DND-41 (cell line): ENCODE data around the gene LBHD2.

Source experiments
- EZH2 ChIP-seq: IDR thresholded peaks from 3 replicates; pipeline ENCODE4 v1.6.1; 2012; ENCODE audit warnings: borderline replicate concordance, low read depth, mild to moderate bottlenecking, moderate library complexity, low read length, inconsistent platforms; ENCODE audit not compliant: severe bottlenecking
- TF ChIP-seq, protein P1 (sequence below): IDR thresholded peaks from 2 replicates; pipeline ENCODE4 v1.5.1; 2012; ENCODE audit warnings: borderline replicate concordance, low read length, moderate library complexity, mild to moderate bottlenecking; ENCODE audit not compliant: poor library complexity, severe bottlenecking; ENCODE audit errors: extremely low read depth

DNA sequence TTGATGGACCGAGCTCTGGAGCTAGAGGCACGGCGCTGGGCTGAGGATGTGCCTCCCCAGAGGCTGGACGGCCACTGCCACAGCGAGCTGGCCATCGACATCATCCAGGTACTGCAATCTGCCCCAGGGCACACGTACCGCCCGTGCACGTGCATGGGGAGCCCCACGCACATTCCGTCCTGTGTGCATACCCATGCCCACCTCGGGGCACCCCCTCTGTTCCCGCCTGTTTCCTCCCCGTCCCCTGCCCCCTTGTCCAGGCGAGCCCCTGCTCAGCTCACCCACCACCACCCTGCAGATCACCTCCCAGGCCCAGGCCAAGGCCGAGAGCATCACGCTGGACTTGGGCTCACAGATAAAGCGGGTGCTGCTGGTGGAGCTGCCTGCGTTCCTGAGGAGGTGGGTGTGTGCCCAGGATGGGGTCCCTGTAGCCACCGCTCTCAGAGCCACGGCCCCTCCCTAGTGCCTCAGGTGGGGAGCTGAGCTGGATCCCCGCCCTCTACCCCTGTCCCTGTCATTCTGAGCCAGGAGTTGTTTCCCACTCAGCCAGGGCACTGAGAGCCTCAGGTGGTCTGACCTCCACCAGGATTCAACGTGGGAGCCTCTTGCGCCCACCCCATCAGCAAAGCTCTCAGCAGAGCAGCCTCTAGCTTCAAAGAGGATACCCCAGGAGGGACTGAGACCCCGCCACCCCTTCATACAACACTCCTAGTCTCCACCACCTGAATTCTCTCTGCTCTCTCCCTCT is 46.2 kb downstream of the LBHD2 start:
- no peak for TF ChIP-seq EZH2
- TF ChIP-seq, protein P1, sequence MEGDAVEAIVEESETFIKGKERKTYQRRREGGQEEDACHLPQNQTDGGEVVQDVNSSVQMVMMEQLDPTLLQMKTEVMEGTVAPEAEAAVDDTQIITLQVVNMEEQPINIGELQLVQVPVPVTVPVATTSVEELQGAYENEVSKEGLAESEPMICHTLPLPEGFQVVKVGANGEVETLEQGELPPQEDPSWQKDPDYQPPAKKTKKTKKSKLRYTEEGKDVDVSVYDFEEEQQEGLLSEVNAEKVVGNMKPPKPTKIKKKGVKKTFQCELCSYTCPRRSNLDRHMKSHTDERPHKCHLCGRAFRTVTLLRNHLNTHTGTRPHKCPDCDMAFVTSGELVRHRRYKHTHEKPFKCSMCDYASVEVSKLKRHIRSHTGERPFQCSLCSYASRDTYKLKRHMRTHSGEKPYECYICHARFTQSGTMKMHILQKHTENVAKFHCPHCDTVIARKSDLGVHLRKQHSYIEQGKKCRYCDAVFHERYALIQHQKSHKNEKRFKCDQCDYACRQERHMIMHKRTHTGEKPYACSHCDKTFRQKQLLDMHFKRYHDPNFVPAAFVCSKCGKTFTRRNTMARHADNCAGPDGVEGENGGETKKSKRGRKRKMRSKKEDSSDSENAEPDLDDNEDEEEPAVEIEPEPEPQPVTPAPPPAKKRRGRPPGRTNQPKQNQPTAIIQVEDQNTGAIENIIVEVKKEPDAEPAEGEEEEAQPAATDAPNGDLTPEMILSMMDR = no peak
